ENCODE measurements around the gene NFATC2IP.
A peak's percentile ranks its signal among the peaks of the same experiment; 100 is the strongest.

The NFATC2IP gene

DNA sequence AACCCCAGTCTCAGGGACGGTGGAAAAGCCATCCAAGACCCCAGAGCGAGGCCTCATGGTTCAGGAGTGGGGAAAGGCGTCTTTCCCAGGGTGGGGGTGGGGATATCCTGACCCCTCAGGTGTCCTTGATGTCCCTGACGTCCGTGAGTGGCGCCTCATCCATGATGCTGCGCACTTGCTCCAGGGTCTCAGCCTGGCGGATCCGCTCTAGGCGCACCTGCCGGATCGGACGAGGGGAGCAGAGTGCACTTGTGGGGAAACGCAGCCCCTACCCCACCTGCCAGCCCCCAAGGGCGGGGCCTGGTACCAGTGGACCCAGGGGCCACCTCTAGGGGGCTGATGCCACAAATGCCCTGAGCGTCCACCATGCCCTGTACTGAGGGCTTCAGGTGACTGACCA lies 45.9 kb upstream of the NFATC2IP start:
- Histone ChIP-seq H2BK5ac (ENCODE audit: low read length) (no peak overlapping the region), H3K4me2 (ENCODE audit: low read length) (no peak overlapping the region), H3K27ac (ENCODE audit: low read depth, low read length) (no peak overlapping the region), H3K36me3 (ENCODE audit: control insufficient read depth, insufficient read depth, low read length) (no peaks in the 10 kb centered on the region), H3K4me1 (ENCODE audit: control insufficient read depth, low read depth, low read length) (no peaks in the 10 kb centered on the region), H4K5ac (ENCODE audit: low read length) (no peak overlapping the region), H3K27me3 (ENCODE audit: insufficient read depth, low read length, poor library complexity) (no peaks in the 10 kb centered on the region), H4K8ac (ENCODE audit: low read depth, low read length) (no peak overlapping the region), H3K4me3 (ENCODE audit: low read length) (no peak overlapping the region), H3K9ac (ENCODE audit: low read length) (no peak overlapping the region), H3K18ac (ENCODE audit: low read length) (no peak overlapping the region), H3K79me2 (ENCODE audit: control insufficient read depth, insufficient read depth, low read length) (no peaks in the 10 kb centered on the region), H3K56ac (ENCODE audit: low read length) (no peak overlapping the region), H3K4ac (ENCODE audit: low read depth, low read length) (no peak overlapping the region), H3K79me1 (ENCODE audit: low read length) (no peaks in the 10 kb centered on the region), H2BK120ac (ENCODE audit: low read depth, low read length) (no peak overlapping the region), H2AK5ac (ENCODE audit: low read length) (no peak overlapping the region), H3K23ac (ENCODE audit: low read length) (no peak overlapping the region), H2BK15ac (replicated peaks; ENCODE audit: low read depth) (no peak overlapping the region)
- WGBS (ENCODE audit: extremely low coverage, insufficient coverage, low lambda C conversion rate), result no CpG with 5 or more reads among the region's 16 CpGs
- no peak for DNase-seq

DNA sequence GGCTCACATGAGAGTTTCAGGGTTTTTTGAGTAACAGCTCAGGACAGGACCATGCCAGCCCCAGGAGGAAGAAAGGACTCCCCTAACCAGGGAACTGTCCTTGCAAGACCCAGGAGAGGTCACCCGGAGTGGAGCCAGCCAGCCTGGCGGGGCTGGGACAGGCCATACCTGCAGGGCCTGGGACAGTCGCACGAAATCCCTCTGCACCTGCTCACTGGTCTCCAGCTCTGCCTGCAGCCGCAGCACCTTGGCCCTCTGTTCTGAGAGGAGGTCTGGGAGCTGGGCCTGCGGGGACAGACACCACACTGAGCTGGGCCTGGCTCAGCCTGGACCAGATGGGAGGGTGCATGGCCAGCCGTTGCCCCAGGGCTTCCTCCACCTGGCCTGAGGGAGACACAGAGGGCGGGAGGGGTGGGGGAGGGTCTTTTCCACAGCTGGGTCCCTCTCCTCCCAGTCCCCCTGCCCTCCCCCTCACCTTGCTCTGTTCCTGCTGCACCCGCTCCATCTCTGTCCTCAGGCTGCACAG lies 45.4 kb upstream of the NFATC2IP start:
- WGBS (ENCODE audit: extremely low coverage, insufficient coverage, low lambda C conversion rate), result no CpG with 5 or more reads among the region's 9 CpGs
- no peak overlapping the region for H3K18ac ChIP-seq (ENCODE audit: low read length)
- H3K27ac ChIP-seq (ENCODE audit: low read depth, low read length), result no peak overlapping the region
- H2AK5ac ChIP-seq (ENCODE audit: low read length), result no peak overlapping the region
- H3K23ac ChIP-seq (ENCODE audit: low read length), result no peak overlapping the region
- no peak overlapping the region for H2BK120ac ChIP-seq (ENCODE audit: low read depth, low read length)
- H3K56ac ChIP-seq (ENCODE audit: low read length), result no peak overlapping the region
- H4K5ac ChIP-seq (ENCODE audit: low read length), result no peak overlapping the region
- H3K79me1 ChIP-seq (ENCODE audit: low read length), result no peaks in the 10 kb centered on the region
- H3K27me3 ChIP-seq (ENCODE audit: insufficient read depth, low read length, poor library complexity), result no peaks in the 10 kb centered on the region
- no peak overlapping the region for H4K8ac ChIP-seq (ENCODE audit: low read depth, low read length)
- H3K4ac ChIP-seq (ENCODE audit: low read depth, low read length), result no peak overlapping the region
- no peak overlapping the region for H2BK5ac ChIP-seq (ENCODE audit: low read length)
- no peaks in the 10 kb centered on the region for H3K36me3 ChIP-seq (ENCODE audit: control insufficient read depth, insufficient read depth, low read length)
- H3K4me1 ChIP-seq (ENCODE audit: control insufficient read depth, low read depth, low read length), result no peaks in the 10 kb centered on the region
- no peaks in the 10 kb centered on the region for H3K79me2 ChIP-seq (ENCODE audit: control insufficient read depth, insufficient read depth, low read length)
- H2BK15ac ChIP-seq (replicated peaks; ENCODE audit: low read depth), result no peak overlapping the region
- no peak overlapping the region for H3K4me3 ChIP-seq (ENCODE audit: low read length)
- no peak overlapping the region for H3K4me2 ChIP-seq (ENCODE audit: low read length)
- no peak overlapping the region for H3K9ac ChIP-seq (ENCODE audit: low read length)
- DNase-seq, result no peak

DNA sequence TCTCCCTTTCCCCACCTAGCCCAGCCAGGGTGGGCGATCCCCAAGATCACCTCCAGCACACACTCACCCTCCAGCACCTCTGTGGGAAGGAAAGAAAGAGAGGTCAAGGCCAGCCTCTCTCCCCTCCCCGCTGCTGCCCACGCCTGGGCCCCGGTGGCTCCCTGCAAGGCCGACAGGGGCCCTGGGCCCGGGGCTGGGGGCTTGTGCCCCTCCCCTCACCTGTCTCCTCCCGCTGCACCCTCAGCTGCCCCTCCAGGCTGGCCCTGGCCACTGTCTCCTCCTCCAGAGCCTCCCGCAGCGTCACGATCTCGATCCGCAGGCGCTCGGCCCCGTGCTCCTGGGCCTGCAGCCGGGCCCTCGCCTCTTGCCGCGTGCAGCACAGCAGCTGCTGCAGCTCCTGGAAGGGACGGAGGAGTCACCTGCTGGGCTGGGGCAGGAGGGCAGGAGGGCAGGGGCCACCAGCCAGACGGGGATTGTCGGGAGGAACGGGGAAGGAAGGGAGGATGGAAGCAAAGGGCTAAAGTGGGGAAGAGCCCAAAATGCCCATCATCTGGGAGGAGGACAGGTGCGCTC lies 44.9 kb upstream of the NFATC2IP start:
- no CpG with 5 or more reads among the region's 24 CpGs for WGBS (ENCODE audit: extremely low coverage, insufficient coverage, low lambda C conversion rate)

DNA sequence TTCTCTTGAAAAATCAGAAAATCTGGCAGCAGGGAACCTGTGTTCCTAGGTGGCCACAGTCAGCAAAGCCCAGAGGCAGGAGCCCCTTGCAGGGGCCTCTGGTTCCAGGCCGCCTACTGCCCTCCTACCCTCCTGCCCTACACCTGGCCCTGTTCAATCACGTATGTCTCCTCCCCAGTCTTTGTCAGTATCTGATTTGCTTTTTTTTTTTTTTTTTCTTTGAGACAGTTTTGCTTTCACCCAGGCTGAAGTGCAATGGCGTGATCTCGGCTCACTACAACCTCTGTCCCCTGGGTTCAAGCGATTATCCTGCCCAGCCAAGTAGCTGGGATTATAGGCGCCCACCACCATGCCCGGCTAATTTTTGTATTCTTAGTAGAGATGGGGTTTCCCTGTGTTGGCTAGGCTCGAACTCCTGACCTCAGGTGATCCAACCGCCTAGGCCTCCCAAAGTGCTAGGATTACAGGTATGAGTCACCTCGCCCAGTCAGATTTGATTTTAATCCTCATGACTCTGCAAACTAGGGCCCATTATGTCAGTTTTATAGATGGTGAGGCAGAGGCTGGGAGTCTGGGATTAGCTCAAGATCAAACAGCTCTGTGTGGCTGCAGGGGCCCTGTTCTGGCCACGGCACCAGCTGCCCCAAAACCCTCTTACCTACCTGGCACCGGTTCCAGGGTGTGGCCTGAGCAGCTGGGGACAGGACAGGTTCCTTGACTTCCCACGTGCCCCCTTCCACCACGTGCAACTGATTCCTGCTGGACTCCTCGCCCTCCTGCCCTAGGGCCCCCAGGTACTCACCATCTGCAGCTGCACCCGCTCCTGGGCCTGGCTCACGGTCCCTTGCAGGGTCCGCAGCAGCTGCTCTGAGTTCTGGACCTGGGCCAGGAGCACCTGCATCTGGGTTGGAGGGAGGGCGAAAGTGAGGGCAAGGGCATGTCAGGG lies 40.4 kb upstream of the NFATC2IP start:
- Histone ChIP-seq H3K23ac (ENCODE audit: low read length) (no peak overlapping the region), H4K8ac (ENCODE audit: low read depth, low read length) (no peak overlapping the region), H3K79me1 (ENCODE audit: low read length) (no peaks in the 10 kb centered on the region), H2BK5ac (ENCODE audit: low read length) (no peak overlapping the region), H3K18ac (ENCODE audit: low read length) (no peak overlapping the region), H3K4me3 (ENCODE audit: low read length) (no peak overlapping the region), H3K56ac (ENCODE audit: low read length) (no peak overlapping the region), H3K9ac (ENCODE audit: low read length) (no peak overlapping the region), H3K4me1 (ENCODE audit: control insufficient read depth, low read depth, low read length) (no peaks in the 10 kb centered on the region), H2BK120ac (ENCODE audit: low read depth, low read length) (no peak overlapping the region), H3K79me2 (ENCODE audit: control insufficient read depth, insufficient read depth, low read length) (no peaks in the 10 kb centered on the region), H2AK5ac (ENCODE audit: low read length) (no peak overlapping the region), H3K27ac (ENCODE audit: low read depth, low read length) (no peak overlapping the region), H2BK15ac (replicated peaks; ENCODE audit: low read depth) (no peak overlapping the region), H4K5ac (ENCODE audit: low read length) (no peak overlapping the region), H3K27me3 (ENCODE audit: insufficient read depth, low read length, poor library complexity) (no peaks in the 10 kb centered on the region), H3K36me3 (ENCODE audit: control insufficient read depth, insufficient read depth, low read length) (no peaks in the 10 kb centered on the region), H3K4ac (ENCODE audit: low read depth, low read length) (no peak overlapping the region), H3K4me2 (ENCODE audit: low read length) (no peak overlapping the region)
- peak; percentile 9 for DNase-seq
- no CpG with 5 or more reads among the region's 19 CpGs for WGBS (ENCODE audit: extremely low coverage, insufficient coverage, low lambda C conversion rate)

More for the DNA sequence above, 44.9 kb upstream of the NFATC2IP start:
- H3K4me2 ChIP-seq (ENCODE audit: low read length), result no peak overlapping the region
- no peak overlapping the region for H3K56ac ChIP-seq (ENCODE audit: low read length)
- no peak overlapping the region for H2AK5ac ChIP-seq (ENCODE audit: low read length)
- no peak overlapping the region for H2BK5ac ChIP-seq (ENCODE audit: low read length)
- H3K4me3 ChIP-seq (ENCODE audit: low read length), result no peak overlapping the region
- no peak overlapping the region for H3K23ac ChIP-seq (ENCODE audit: low read length)
- no peak overlapping the region for H3K27ac ChIP-seq (ENCODE audit: low read depth, low read length)
- H3K36me3 ChIP-seq (ENCODE audit: control insufficient read depth, insufficient read depth, low read length), result no peaks in the 10 kb centered on the region
- no peaks in the 10 kb centered on the region for H3K79me2 ChIP-seq (ENCODE audit: control insufficient read depth, insufficient read depth, low read length)
- H3K4ac ChIP-seq (ENCODE audit: low read depth, low read length), result no peak overlapping the region
- no peaks in the 10 kb centered on the region for H3K79me1 ChIP-seq (ENCODE audit: low read length)
- H2BK15ac ChIP-seq (replicated peaks; ENCODE audit: low read depth), result no peak overlapping the region
- H3K9ac ChIP-seq (ENCODE audit: low read length), result no peak overlapping the region
- H2BK120ac ChIP-seq (ENCODE audit: low read depth, low read length), result no peak overlapping the region
- no peak for DNase-seq
- no peak overlapping the region for H3K18ac ChIP-seq (ENCODE audit: low read length)
- H4K8ac ChIP-seq (ENCODE audit: low read depth, low read length), result no peak overlapping the region
- no peaks in the 10 kb centered on the region for H3K4me1 ChIP-seq (ENCODE audit: control insufficient read depth, low read depth, low read length)
- no peaks in the 10 kb centered on the region for H3K27me3 ChIP-seq (ENCODE audit: insufficient read depth, low read length, poor library complexity)
- H4K5ac ChIP-seq (ENCODE audit: low read length), result no peak overlapping the region

DNA sequence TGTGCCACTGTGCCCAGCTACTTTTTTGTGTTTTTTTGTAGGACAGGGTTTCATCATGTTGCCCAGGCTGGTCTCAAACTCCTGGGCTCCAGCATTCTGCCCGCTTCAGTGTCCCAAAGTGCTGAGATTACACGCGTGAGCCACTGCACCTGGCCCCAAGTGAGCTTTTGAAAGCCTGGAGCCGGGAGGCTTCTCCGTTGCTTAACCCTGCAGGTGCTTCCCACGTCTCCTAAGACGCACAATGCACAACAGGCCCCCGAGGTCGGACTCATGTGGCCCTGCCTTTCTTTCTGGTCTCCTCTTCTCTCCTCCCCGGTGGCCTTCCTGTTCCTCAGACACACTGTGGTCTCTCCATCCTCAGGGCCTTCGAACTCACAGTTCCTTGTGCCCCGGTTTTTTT lies 38.2 kb upstream of the NFATC2IP start:
- DNase-seq, result no peak
- no CpG with 5 or more reads among the region's 12 CpGs for WGBS (ENCODE audit: extremely low coverage, insufficient coverage, low lambda C conversion rate)
- H3K79me2 ChIP-seq (ENCODE audit: control insufficient read depth, insufficient read depth, low read length), result no peaks in the 10 kb centered on the region
- H3K23ac ChIP-seq (ENCODE audit: low read length), result no peak overlapping the region
- H2BK15ac ChIP-seq (replicated peaks; ENCODE audit: low read depth), result no peak overlapping the region
- no peak overlapping the region for H3K27ac ChIP-seq (ENCODE audit: low read depth, low read length)
- no peaks in the 10 kb centered on the region for H3K79me1 ChIP-seq (ENCODE audit: low read length)
- no peak overlapping the region for H2BK5ac ChIP-seq (ENCODE audit: low read length)
- H2AK5ac ChIP-seq (ENCODE audit: low read length), result no peak overlapping the region
- H4K5ac ChIP-seq (ENCODE audit: low read length), result no peak overlapping the region
- no peaks in the 10 kb centered on the region for H3K27me3 ChIP-seq (ENCODE audit: insufficient read depth, low read length, poor library complexity)
- H3K4me1 ChIP-seq (ENCODE audit: control insufficient read depth, low read depth, low read length), result no peaks in the 10 kb centered on the region
- no peak overlapping the region for H3K18ac ChIP-seq (ENCODE audit: low read length)
- no peak overlapping the region for H3K4me3 ChIP-seq (ENCODE audit: low read length)
- no peak overlapping the region for H4K8ac ChIP-seq (ENCODE audit: low read depth, low read length)
- H3K4ac ChIP-seq (ENCODE audit: low read depth, low read length), result no peak overlapping the region
- H3K4me2 ChIP-seq (ENCODE audit: low read length), result no peak overlapping the region
- H3K9ac ChIP-seq (ENCODE audit: low read length), result no peak overlapping the region
- H2BK120ac ChIP-seq (ENCODE audit: low read depth, low read length), result no peak overlapping the region
- no peak overlapping the region for H3K56ac ChIP-seq (ENCODE audit: low read length)
- H3K36me3 ChIP-seq (ENCODE audit: control insufficient read depth, insufficient read depth, low read length), result no peaks in the 10 kb centered on the region
